ENCODE measurements around the gene RCN2.

DNA sequence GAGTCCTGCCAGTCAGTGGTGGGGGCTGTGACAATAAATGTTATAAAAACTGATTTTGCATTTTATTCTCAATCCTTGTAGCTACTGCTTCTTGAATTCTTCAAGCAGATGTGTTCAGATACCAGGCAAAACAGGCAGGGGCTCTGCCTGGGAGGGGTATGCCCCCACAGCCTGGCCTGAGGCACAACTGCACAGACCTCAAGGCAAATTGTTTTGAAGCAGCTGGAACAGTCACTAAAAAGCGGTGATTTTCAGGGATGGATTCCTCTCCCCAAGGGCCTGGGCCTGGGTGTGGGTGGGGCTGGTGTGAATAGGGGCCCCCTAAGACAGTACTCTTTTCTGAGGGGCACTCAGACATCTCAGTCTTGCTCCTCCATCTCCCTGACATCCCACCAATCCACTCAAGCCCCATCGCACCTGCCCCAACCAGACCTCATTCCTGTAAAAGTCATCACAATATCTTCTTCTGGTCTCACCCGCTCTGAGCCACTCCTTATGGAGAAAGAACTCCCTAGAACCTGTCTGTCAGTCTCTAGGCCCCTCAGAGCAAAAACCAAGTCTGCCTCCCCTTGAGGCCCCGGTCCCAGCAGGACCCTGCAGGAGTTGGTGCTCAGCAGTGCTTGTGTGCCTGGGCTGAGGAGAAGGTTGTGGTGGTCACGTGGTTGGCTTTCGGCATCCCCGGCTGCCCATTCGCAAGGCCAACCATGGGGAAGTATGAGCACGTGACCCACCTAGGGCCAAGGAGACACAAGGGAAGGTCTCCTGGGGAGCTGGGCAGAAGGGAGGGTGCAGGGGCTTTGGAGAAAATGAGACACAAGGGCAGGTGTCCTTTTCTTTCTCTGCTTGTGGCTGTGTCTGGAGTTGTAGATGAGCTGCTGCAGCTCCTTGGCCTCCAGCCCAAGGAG, 60.4 kb downstream of the RCN2 start:
- TF ChIP-seq CTCF (IDR thresholded peaks at IDR 0.05) = no peak
- TF ChIP-seq EZH2 (IDR thresholded peaks at IDR 0.05) = no peak
- TF ChIP-seq EZH2phosphoT487 (IDR thresholded peaks at IDR 0.05) = no peak

Data from neural progenitor cell (in vitro differentiated cells).